Hepatocyte (in vitro differentiated cells): ENCODE data around the gene RAET1G.
"Not testable (repeated sequence)": the region's sequence is repeated elsewhere in the genome, so short reads cannot be mapped to it uniquely, and the experiment has no call there.

ENCODE experiments used
- EZH2 ChIP-seq: fragments of 200-600 bp; sonication (generic); IDR thresholded peaks from 2 replicates; pipeline ENCODE4 v1.6.1; 2016; ENCODE audit warnings: antibody characterized with exemption, mild to moderate bottlenecking, borderline replicate concordance
- EZH2phosphoT487 ChIP-seq: fragments of 200-600 bp; sonication (generic); IDR thresholded peaks from one replicate; pipeline ENCODE4 v1.6.1; 2018; ENCODE audit warnings: antibody characterized with exemption, mild to moderate bottlenecking, low read depth, moderate library complexity; ENCODE audit not compliant: unreplicated experiment, severe bottlenecking
- TF ChIP-seq, protein P1 (sequence below): fragments of 200-600 bp; sonication (generic); IDR thresholded peaks from 2 replicates; pipeline ENCODE4 v1.5.1; 2016; ENCODE audit warnings: antibody characterized with exemption, mild to moderate bottlenecking; ENCODE audit not compliant: poor library complexity

DNA sequence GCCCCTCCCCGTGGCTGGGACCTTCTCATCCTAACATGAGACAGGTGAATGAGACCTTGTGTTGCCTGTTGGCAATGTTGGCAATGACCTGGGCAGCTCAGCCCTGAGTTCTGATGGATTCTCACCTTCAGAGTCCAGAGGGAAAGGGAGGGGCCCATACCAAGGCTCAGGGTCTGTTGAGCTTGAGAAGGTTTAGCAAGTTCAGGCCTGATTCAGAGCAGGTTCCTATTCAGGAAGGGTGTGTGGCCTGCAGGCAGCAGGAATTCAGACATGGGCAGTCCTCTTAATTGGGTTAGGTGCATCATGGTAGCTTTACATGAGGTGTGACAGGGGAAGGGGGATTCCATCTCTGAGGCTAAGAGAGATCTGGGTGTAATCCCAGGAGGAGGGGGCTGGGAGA lies 24.6 kb upstream of the RAET1G start:
- TF ChIP-seq, protein P1, sequence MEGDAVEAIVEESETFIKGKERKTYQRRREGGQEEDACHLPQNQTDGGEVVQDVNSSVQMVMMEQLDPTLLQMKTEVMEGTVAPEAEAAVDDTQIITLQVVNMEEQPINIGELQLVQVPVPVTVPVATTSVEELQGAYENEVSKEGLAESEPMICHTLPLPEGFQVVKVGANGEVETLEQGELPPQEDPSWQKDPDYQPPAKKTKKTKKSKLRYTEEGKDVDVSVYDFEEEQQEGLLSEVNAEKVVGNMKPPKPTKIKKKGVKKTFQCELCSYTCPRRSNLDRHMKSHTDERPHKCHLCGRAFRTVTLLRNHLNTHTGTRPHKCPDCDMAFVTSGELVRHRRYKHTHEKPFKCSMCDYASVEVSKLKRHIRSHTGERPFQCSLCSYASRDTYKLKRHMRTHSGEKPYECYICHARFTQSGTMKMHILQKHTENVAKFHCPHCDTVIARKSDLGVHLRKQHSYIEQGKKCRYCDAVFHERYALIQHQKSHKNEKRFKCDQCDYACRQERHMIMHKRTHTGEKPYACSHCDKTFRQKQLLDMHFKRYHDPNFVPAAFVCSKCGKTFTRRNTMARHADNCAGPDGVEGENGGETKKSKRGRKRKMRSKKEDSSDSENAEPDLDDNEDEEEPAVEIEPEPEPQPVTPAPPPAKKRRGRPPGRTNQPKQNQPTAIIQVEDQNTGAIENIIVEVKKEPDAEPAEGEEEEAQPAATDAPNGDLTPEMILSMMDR, result not testable (repeated sequence)
- not testable (repeated sequence) for TF ChIP-seq EZH2, EZH2phosphoT487
